ENCODE data around the gene GPR152. TPM values are rescaled to one million over a fixed set of nuclear protein-coding genes. Genes with fewer than 3 reads are reported as not detected.

GPR152 gene
- total RNA-seq, 1 donor: not detected

DNA sequence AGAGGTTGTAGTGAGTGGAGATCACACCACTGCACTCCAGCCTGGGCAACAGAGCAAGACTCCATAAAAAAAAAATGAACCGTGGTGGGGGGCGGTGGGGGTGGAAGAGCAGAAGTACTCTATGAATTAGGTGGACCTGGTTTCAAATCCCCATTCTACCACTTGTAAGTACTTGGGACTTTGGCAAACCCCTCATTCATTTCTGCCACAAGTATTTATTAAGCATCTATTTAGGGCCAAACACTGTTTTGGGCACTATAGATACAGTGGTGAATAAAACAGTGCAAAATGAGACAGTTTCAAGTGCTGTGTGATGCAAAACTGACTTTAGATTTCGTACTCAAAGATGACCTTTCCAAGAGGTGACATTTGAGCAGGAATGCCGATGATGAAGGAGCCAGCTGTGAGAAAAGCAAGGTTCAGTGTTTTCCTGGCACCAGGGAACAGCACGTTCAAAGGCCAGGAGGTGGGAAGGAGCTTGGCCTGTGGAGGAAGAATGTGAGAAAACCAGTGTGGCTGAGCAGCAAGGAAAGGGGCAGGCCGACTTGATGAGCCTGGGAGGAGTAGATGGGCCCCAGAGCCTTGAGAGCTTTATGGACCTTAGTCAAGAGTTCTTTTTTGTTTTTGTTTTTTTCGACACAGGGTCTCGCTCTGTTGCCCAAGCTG lies 17.9 kb upstream of the GPR152 start:
- Histone ChIP-seq H2AFZ (ENCODE audit: low read length) (peak overlapping the region; percentile 56), H3K36me3 (ENCODE audit: insufficient read depth, low read length) (no peaks in the 10 kb centered on the region), H3K4me3 (ENCODE audit: insufficient read depth, low read length) (no peak overlapping the region), H3K4me2 (ENCODE audit: insufficient read depth, low read length) (no peak overlapping the region), H3K9me3 (ENCODE audit: low read depth, low read length) (no peaks in the 10 kb centered on the region), H3K27ac (ENCODE audit: low read depth, low read length) (no peak overlapping the region), H3K27me3 (ENCODE audit: insufficient read depth, low read length) (no peaks in the 10 kb centered on the region), H3K79me2 (ENCODE audit: insufficient read depth, low read length) (peaks cover 10% of the 10 kb centered on the region), H4K20me1 (ENCODE audit: insufficient read depth, low read length) (no peaks in the 10 kb centered on the region), H3K4me1 (ENCODE audit: insufficient read depth, low read length) (peaks cover 13% of the 10 kb centered on the region)
- TF ChIP-seq, protein P1, sequence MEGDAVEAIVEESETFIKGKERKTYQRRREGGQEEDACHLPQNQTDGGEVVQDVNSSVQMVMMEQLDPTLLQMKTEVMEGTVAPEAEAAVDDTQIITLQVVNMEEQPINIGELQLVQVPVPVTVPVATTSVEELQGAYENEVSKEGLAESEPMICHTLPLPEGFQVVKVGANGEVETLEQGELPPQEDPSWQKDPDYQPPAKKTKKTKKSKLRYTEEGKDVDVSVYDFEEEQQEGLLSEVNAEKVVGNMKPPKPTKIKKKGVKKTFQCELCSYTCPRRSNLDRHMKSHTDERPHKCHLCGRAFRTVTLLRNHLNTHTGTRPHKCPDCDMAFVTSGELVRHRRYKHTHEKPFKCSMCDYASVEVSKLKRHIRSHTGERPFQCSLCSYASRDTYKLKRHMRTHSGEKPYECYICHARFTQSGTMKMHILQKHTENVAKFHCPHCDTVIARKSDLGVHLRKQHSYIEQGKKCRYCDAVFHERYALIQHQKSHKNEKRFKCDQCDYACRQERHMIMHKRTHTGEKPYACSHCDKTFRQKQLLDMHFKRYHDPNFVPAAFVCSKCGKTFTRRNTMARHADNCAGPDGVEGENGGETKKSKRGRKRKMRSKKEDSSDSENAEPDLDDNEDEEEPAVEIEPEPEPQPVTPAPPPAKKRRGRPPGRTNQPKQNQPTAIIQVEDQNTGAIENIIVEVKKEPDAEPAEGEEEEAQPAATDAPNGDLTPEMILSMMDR (IDR thresholded peaks at IDR 0.05; ENCODE audit: extremely low read depth, low read depth, low read length): no peak
- peak; percentile 65 for DNase-seq (ENCODE audit: insufficient read length, low spot score, missing footprints)

DNA sequence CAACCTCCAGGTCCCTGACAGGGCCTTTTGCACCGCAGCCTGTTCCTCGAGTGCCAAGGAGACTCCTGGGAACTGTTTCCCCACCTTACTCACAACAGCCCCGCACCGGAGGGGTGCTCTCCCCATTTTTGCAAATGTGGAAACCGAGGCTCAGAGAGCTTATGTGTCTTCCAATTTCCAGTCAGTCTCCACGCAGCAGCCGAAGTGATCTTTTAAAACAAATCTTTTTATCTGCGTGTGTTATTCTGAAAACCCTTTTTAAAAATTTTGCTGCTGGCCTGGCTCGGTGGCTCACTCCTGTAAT lies 16.9 kb upstream of the GPR152 start:
- H3K36me3 ChIP-seq (ENCODE audit: insufficient read depth, low read length): no peaks in the 10 kb centered on the region
- H3K27me3 ChIP-seq (ENCODE audit: insufficient read depth, low read length): no peaks in the 10 kb centered on the region
- TF ChIP-seq, protein P1 (IDR thresholded peaks at IDR 0.05; ENCODE audit: extremely low read depth, low read depth, low read length): no peak
- H3K4me3 ChIP-seq (ENCODE audit: insufficient read depth, low read length): peak overlapping the region; percentile 86
- peaks cover 10% of the 10 kb centered on the region for H3K79me2 ChIP-seq (ENCODE audit: insufficient read depth, low read length)
- no peaks in the 10 kb centered on the region for H4K20me1 ChIP-seq (ENCODE audit: insufficient read depth, low read length)
- H3K4me2 ChIP-seq (ENCODE audit: insufficient read depth, low read length): peak overlapping the region; percentile 96
- DNase-seq (ENCODE audit: insufficient read length, low spot score, missing footprints): no peak
- no peaks in the 10 kb centered on the region for H3K9me3 ChIP-seq (ENCODE audit: low read depth, low read length)
- peaks cover 17% of the 10 kb centered on the region for H3K4me1 ChIP-seq (ENCODE audit: insufficient read depth, low read length)
- H2AFZ ChIP-seq (ENCODE audit: low read length): peak overlapping the region; percentile 99
- H3K27ac ChIP-seq (ENCODE audit: low read depth, low read length): peak overlapping the region; percentile 84

DNA sequence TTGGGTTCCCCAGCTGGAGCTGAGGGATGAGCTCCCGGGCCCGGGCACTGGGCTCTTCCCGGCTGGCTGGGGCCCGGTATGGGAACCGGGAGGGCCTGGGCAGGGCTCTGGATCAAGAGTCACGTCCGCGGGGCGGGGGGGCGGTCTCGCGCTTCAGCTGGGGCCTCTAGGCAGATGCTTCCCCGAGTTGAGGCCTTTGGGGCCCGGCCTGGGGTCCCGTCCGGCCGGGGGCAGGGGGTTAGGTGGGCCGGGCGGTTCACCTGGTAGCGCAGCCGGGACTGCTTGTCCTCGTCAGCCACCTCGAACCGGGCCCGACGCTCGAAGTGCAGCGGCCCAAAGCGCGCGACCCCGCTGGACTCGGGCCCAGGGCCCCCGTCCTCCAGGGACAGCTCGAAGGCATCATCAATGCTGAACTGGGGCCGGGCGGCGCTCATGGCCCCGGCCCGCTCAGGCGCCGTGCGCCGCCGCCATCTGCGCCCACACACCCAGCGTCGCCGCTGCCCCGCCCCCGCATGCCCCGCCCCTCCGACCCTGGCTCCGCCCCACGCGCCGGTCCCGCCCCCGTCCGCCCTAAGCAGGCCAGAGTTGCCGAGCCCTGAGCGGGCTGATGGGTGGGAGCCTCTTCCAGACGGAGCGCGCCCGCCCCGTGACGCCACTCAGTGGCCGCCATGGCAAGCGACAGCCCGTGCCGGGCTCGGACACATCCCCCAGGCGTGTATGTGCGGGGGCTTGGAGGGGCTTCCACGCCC lies 16.4 kb upstream of the GPR152 start, which contains the start of gene TMEM134:
Gene TMEM134 (minus strand): TSS at position 493 of the 749 bp plus-strand sequence. CDS start 59 bp downstream, at position 434.
- H3K36me3 ChIP-seq (ENCODE audit: insufficient read depth, low read length): no peaks in the 10 kb centered on the region
- H3K4me3 ChIP-seq (ENCODE audit: insufficient read depth, low read length): peak within 1 kb of the TSS; percentile 86
- peak within 1 kb of the TSS; percentile 99 for H2AFZ ChIP-seq (ENCODE audit: low read length)
- no peaks in the 10 kb centered on the region for H3K9me3 ChIP-seq (ENCODE audit: low read depth, low read length)
- peak within 1 kb of the TSS; percentile 84 for H3K27ac ChIP-seq (ENCODE audit: low read depth, low read length)
- H3K4me1 ChIP-seq (ENCODE audit: insufficient read depth, low read length): peaks cover 22% of the 10 kb centered on the region
- no peaks in the 10 kb centered on the region for H3K27me3 ChIP-seq (ENCODE audit: insufficient read depth, low read length)
- H3K79me2 ChIP-seq (ENCODE audit: insufficient read depth, low read length): peaks cover 10% of the 10 kb centered on the region
- TF ChIP-seq, protein P1 (IDR thresholded peaks at IDR 0.05; ENCODE audit: extremely low read depth, low read depth, low read length): peak; percentile 29
- no peaks in the 10 kb centered on the region for H4K20me1 ChIP-seq (ENCODE audit: insufficient read depth, low read length)
- peak; percentile 99 for DNase-seq (ENCODE audit: insufficient read length, low spot score, missing footprints)
- H3K4me2 ChIP-seq (ENCODE audit: insufficient read depth, low read length): peak within 1 kb of the TSS; percentile 96

DNA sequence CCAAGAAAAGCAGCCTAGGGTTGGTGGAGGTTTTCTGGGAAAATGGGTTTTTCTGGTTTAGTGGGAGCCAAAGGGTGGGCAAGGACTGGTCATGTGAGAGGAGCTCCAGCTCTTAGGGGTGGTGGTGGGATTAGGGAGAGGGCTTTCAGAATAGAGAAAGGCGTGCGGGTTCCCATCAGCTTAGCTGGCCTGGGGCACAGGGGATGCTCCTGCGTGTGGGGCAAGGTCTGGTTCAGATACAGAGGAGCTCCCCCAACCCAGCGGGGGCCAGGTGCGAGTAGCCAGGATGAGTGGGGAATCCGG lies 15.9 kb upstream of the GPR152 start:
- Histone ChIP-seq H3K27me3 (ENCODE audit: insufficient read depth, low read length) (no peaks in the 10 kb centered on the region), H4K20me1 (ENCODE audit: insufficient read depth, low read length) (no peaks in the 10 kb centered on the region), H3K9me3 (ENCODE audit: low read depth, low read length) (no peaks in the 10 kb centered on the region), H3K4me1 (ENCODE audit: insufficient read depth, low read length) (peaks cover 25% of the 10 kb centered on the region), H3K36me3 (ENCODE audit: insufficient read depth, low read length) (no peaks in the 10 kb centered on the region), H2AFZ (ENCODE audit: low read length) (peak overlapping the region; percentile 74), H3K4me2 (ENCODE audit: insufficient read depth, low read length) (peak overlapping the region; percentile 96), H3K4me3 (ENCODE audit: insufficient read depth, low read length) (peak overlapping the region; percentile 86), H3K79me2 (ENCODE audit: insufficient read depth, low read length) (peaks cover 10% of the 10 kb centered on the region), H3K27ac (ENCODE audit: low read depth, low read length) (peak overlapping the region; percentile 65)
- DNase-seq (ENCODE audit: insufficient read length, low spot score, missing footprints): no peak
- TF ChIP-seq, protein P1 (IDR thresholded peaks at IDR 0.05; ENCODE audit: extremely low read depth, low read depth, low read length): no peak
